Activated CD8-positive, alpha-beta memory T cell treated with anti-CD3 and anti-CD28 coated beads for 1 hour (primary cell): ENCODE results near the gene ANKHD1.
"Not testable (repeated sequence)": the region's sequence is repeated elsewhere in the genome, so short reads cannot be mapped to it uniquely, and the experiment has no call there.

Source experiments
- DNase-seq, 2 donors: peaks; one replicate each; pipeline ENCODE4 v3.0.0-alpha.2; 2020; ENCODE audit warnings: low read depth in 1 of 2; ENCODE audit errors: extremely low read depth in 1 of 2

ANKHD1 gene

GRCh38 chr5:140579188-140579747, 177.6 kb downstream of the ANKHD1 start:
- DNase-seq: not testable (repeated sequence)

GRCh38 chr5:140587495-140587894, 185.9 kb downstream of the ANKHD1 start:
- no peak for DNase-seq

DNA sequence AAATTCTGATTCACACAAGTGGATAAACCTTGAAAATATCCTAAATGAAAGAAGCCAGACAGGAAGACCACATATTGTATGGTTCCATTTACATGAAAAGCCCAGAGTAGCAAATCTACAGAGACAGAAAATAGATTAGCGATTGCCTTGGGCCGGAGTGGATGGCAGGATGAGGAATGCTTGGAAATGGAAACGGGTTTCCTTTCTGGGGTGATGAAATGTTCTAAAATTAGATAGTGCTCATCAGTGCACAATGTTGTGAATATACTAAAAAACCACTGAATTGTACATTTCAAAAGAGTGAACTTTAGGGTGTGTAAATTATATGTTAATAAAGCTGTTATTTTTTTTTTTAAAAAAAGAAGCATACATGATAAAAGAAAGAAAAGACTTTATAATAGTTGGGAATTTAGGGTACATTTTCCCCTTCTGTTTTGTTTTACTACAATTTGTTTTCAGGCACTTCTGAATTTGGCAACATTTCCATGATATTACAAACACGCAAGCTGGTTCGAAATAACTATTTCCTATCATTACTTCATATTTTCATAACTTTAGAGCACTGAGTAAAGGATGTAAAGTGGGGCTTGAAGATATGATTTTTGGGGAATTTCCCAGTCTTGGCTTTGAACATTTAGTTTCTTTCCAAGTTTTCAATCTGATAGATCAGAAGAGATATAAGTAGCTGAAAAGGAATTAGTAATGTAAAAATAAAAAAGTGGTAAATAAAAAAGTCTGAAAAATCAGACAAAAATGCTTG, 186.9 kb downstream of the ANKHD1 start:
- DNase-seq: no peak
